HG02571 (cell line): ENCODE measurements around the gene GSTT2B.
A peak's percentile ranks its signal among the peaks of the same experiment; 100 is the strongest.
"Not testable (repeated sequence)": the region's sequence is repeated elsewhere in the genome, so short reads cannot be mapped to it uniquely, and the experiment has no call there.

Experiments used
- ATAC-seq: cut with Tn5 transposase; IDR thresholded peaks from one replicate; pipeline ENCODE4 v1.9.1; 2021; ENCODE audit warnings: mild to moderate bottlenecking, moderate library complexity; ENCODE audit not compliant: unreplicated experiment

GSTT2B gene

DNA sequence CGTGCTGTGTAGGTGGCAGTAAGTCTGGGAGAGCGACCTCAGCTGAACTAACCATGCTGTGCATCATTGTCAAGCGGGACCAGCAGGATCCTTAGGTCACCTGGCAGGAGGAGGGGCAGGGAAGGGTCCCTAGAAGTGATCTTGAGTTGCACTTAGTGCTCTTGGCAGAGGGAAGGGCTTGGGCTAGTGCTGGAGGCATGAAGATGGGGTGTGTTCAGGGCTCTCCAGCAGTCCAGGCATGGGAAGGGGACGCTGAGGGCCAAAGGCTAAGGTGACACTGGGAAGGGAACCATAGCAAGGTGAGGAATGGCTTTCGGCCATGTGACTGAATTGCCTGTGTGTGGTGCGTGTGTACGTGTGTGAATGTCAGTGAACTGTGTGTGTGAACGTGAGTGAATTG is 25.1 kb upstream of the GSTT2B start:
- not testable (repeated sequence) for ATAC-seq

DNA sequence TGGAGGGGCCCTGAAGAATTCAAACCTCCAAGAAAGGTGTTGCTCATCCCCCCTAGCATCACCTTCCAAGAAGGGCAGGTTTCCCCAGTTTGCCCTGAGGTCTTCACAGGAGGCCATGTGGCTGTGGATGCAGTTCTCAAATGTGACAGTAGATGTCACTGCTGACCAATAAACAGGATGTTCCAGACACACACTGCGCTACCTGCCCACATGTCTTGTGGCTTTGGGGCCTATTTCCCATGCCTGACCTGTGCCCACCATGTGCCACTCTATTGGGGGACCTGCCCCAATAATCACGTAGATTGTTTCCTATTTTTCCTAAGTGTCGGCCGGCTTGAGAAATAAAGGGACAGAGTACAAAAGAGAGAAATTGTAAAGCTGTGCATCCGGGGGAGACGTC is 23.4 kb upstream of the GSTT2B start:
- ATAC-seq, result no peak

DNA sequence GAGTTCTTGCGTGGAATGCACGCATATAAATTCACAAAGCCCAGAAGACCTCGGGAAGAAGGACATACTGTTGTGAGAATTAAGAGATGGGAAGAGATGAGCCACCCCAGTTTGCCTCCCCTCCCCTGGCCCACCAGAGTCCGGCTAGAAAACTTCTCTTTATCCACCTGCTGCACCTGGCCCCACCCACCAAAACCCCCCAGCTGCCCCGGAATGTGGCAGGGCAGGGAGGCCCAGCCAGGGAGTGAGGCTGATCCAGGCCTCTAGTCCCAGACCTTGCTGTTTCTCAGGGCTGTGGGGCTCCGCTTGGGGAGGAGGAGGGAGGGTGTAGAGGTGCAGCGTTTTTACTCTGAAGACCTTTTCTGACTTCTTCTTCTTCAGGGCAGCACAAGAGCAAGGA is 19.6 kb upstream of the GSTT2B start:
- ATAC-seq, result not testable (repeated sequence)

DNA sequence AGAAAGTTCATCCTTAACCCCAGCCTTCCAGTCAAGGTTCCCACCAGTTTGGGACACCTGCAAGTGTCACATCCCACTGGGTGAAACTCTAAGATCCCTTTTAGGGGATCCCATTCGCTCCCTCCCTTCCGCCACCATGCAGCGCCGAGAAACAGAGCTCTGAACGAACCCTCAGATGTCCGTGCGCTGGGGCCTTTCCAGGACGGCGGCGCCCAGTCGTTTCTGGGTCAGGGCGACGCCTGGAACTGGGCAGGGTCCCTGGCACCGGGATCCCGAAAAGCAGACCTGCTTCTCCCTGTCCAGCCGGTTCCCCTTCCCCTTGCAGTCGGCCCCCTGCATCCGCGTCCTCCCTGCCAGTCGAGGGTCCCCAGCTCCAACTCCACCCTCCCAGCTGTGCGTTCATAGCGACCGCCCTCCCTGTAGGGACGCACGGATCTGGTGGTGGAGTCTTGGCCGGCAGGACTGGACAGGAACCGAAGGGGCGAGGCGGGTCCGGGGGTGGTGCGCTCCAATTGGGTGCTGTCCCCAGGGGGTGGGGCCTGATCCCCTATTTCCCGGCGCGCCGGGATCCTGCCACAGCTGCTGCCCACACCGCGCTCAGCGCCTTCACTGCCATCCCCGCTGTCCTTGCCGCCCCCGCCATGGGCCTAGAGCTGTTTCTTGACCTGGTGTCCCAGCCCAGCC is 18.7 kb upstream of the GSTT2B start, which contains the start of gene GSTT2:
Gene GSTT2 (plus strand): TSS at position 578 of the 684 bp plus-strand sequence.
- not testable (repeated sequence) for ATAC-seq

DNA sequence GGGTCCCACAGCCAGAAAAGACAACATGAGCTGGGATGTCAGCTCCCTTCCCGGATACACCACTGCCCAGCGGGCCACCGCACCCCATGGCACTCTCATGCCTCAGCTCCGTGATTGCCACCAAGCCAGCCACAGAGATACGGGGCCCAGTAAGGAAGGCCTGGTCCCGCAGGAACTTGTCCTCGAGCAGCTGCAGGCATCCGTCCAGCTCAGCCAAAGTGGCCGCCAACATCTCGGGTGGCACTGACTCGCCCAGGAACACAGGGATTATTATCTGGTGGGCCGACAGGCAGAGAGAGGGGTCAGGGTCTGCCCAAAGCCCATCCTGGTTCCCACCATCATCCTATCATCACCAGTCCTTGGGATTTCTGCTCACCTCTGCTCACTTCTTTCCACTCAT is 16.3 kb upstream of the GSTT2B start:
- not testable (repeated sequence) for ATAC-seq

DNA sequence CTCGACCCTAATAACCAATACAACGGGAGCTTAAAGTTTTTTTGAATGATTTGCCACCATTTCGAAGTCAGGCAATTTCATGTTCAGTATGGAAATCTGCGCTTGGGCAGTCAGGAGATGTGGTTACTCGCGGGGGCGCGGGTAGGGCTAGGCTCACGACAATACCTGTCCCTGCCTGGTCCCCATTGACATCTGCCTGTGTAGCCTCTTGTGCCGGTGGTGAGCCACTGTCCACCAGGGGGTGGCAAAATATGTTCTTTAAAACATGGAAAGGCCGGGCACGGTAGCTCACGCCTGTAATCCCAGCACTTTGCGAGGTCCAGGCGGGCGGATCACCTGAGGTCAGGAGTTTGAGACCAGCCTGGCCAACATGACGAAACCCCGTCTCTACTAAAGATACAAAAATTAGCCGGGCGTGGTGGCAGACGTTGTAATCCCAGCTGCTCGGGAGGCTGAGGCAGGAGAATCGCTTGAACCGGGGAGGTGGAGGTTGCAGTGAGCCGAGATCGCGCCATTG is 13.9 kb upstream of the GSTT2B start:
- not testable (repeated sequence) for ATAC-seq

DNA sequence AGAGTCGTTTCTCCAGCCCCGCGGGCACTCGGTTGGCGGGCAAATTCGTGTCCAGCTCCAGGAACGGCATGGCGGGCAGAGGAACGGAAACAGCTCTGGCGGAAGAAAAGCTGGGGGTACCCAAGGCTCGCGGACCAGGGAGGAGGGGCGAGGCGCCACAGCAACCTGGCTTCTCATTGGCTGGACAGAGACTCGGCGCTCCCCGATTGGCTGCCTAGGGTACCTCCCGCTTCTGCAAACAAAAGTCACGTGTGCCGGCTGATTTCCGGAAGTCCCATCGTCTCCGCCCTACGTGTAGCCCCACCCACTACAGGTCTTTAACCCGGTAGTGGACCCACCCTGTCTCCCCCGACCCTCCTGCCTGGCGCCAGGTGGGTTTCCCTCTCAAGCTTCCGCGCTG is 13.3 kb upstream of the GSTT2B start, which contains the start of gene DDT:
Gene DDT (minus strand): TSS at position 97 of the 400 bp plus-strand sequence. CDS start 27 bp downstream, at position 70.
- ATAC-seq, result peak; percentile 86

DNA sequence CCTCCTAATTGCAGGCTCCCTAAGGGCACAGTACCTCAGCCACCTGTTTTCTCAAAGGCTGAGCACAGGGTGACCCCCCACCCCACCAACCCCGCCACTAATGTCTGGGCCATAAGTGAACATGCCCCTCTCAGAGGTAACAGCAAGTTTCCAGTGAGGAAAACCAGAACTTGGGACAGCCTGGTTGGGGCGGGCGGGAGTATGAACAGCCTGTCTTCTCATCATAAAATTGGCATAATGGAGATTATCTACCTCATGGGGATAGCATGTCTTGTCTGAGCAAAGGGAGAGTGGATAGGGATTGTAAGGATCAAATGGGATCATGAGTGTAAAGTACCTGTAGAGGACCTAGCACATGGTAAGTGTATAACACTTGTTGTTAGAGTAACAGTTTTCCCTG is 10.9 kb upstream of the GSTT2B start:
- not testable (repeated sequence) for ATAC-seq

DNA sequence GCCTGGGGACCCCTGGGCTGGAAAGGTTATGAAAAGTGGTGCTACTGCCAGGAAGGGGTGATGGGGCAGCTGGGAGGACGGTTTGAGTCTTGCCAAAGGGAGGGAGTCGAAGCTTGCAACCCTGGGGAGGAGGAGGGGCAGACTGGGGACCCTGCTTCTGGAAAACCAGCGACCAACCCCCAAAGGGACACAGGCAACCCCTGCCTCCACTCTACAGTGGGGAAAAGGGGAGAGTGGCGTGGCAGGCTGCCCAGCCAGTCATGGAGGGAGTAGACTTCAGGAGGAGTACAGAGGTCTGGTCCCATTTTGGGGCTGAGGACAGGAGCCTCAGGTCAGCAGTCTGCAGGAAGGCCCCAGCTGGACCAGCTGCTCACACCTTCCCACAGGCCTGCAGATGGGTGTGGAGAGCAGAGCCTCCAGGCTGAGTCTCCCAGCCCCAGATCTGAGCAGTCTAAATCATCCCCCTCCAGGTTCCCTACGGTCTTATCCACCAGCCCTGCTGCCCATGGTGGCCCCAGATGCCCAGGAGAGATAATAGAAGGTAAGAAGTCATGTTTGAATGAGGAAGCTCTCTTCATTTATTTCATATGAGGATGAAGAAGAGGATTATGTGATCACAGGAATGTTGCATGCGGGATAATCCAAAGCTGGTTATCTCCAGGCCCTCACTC is 10.0 kb upstream of the GSTT2B start:
- ATAC-seq, result no peak

DNA sequence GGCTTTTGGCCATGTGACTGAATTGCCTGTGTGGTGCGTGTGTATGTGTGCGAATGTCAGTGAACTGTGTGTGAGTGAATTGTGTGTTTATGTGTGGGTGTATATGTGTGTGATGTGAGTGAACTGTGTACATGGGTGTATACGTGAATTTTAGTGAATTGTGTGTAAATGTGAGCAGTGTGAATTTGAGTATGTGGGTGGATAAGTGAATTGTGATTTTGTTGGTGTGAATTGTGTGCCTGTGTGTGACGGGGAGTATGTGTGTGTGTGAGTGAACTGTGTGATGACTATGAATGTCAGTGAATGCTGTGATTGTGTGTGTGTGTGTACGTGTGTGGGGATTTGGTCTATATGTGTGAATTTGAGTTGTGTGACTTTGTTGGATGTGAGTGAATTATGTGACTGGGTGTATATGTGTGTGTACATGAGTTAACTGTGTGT is 9.2 kb upstream of the GSTT2B start:
- ATAC-seq, result no peak

DNA sequence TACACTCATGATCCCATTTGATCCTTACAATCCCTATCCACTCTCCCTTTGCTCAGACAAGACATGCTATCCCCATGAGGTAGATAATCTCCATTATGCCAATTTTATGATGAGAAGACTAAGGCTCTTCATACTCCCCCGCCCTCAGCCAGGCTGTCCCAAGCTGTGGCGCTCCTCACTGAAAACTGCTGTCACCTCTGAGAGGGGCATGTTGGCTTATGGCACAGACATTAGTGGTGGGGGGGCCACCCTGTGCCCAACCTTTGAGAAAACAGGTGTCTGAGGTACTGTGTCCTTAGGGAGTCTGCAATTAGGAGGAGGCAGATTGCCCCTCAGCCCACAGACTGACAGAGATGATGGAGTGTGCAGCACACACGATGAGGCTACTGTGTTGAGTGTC is 8.1 kb upstream of the GSTT2B start:
- ATAC-seq, result no peak

DNA sequence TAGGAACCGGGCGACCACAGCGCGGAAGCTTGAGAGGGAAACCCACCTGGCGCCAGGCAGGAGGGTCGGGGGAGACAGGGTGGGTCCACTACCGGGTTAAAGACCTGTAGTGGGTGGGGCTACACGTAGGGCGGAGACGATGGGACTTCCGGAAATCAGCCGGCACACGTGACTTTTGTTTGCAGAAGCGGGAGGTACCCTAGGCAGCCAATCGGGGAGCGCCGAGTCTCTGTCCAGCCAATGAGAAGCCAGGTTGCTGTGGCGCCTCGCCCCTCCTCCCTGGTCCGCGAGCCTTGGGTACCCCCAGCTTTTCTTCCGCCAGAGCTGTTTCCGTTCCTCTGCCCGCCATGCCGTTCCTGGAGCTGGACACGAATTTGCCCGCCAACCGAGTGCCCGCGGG is 5.6 kb upstream of the GSTT2B start, which contains the start of gene DDTL:
Gene DDTL (plus strand): TSS at position 321 of the 400 bp plus-strand sequence. CDS start 27 bp downstream, at position 348.
- ATAC-seq, result peak; percentile 82

DNA sequence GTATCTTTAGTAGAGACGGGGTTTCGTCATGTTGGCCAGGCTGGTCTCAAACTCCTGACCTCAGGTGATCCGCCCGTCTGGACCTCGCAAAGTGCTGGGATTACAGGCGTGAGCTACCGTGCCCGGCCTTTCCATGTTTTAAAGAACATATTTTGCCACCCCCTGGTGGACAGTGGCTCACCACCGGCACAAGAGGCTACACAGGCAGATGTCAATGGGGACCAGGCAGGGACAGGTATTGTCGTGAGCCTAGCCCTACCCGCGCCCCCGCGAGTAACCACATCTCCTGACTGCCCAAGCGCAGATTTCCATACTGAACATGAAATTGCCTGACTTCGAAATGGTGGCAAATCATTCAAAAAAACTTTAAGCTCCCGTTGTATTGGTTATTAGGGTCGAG is 5.1 kb upstream of the GSTT2B start:
- ATAC-seq, result not testable (repeated sequence)

DNA sequence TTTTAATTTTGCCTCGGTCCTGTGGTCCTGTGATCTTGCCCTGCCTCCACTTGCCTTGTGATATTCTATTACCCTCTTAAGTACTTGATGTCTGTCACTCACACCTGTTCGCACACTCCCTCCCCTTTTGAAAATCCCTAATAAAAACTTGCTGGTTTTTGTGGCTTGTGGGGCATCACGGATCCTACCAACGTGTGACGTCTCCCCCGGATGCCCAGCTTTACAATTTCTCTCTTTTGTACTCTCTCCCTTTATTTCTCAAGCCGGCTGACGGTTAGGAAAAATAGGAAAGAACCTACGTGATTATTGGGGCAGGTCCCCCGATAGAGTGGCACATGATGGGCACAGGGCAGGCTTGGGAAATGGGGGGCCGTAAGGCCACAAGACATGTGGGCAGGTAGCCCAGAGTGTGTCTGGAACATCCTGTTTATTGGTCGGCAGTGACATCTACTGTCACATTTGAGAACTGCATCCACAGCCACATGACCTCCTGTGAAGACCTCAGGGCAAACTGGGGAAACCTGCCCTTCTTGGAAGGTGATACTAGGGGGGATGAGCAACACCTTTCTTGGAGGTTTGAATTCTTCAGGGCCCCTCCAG is 4.6 kb downstream of the GSTT2B start:
- ATAC-seq, result not testable (repeated sequence)

DNA sequence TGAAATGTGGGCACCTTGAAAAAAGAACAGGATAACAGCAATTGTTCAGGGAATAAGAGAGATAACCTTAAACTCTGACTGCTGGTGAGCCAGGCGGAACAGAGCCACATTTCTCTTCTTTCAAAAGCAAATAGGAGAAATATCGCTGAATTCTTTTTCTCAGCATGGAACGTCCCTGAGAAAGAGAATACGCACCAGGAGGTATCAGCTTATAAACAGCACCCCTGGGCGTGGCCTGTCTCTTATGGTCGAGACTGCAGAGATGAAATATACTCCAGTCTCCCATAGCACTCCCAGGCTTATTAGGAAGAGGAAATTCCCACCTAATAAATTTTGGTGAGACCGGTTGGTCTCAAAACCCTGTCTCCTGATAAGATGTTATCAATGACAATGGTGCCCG is 5.1 kb downstream of the GSTT2B start:
- ATAC-seq, result not testable (repeated sequence)

DNA sequence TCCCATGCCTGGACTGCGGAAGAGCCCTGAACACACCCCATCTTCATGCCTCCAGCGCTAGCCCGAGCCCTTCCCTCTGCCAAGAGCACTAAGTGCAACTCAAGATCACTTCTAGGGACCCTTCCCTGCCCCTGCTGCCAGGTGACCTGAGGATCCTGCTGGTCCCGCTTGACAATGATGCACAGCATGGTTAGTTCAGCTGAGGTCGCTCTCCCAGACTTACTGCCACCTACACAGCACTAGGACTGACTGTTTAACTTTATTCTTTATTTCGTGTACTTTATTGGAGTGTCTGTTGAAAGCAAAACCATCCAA is 6.0 kb downstream of the GSTT2B start:
- not testable (repeated sequence) for ATAC-seq

DNA sequence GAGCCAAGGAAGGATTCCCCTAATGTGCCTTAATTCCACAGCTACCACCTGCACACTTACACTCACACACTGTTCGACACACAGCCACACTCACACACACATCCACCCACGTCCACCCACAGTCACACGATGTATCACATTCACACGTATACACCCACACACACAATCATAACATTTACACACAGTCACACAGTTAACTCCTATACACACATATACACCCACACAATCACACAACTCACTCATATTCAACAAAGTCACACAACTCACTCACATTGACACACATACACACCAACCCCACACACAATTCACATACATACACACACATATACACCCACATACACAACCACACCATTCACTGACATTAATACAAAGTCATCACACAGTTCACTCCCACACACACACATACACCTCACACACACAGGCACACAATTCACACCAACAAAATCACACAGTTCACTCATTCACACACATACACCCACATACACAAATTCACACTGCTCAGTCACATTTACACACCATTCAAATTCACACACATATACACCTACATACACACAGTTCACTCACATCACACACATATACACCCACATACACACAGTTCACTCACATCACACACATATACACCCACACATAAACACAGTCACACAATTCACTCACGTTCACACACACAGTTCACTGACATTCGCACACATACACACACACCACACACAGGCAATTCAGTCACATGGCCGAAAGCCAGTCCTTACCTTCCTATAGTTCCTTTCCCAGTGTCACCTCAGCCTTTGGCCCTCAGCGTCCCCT is 6.6 kb downstream of the GSTT2B start:
- not testable (repeated sequence) for ATAC-seq

DNA sequence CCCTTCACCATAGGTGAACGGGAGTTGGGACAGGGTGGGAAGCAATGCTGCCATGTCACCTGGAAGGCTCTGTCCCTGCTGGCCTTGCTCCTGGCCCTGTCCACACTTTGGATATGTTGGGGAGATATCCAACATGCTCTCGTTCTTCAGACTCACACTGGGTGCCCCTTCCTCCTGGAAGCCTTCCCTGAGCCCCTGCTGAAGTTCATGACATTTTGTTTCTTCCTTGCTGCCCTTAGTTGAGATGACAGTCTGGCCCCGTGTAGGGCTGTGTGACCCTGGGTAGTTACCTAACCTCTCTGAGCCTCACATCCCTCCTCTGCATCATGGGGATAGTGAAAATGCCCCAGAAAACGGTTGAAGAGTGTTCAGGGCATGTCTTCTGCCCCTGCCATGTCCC is 7.5 kb downstream of the GSTT2B start:
- not testable (repeated sequence) for ATAC-seq

DNA sequence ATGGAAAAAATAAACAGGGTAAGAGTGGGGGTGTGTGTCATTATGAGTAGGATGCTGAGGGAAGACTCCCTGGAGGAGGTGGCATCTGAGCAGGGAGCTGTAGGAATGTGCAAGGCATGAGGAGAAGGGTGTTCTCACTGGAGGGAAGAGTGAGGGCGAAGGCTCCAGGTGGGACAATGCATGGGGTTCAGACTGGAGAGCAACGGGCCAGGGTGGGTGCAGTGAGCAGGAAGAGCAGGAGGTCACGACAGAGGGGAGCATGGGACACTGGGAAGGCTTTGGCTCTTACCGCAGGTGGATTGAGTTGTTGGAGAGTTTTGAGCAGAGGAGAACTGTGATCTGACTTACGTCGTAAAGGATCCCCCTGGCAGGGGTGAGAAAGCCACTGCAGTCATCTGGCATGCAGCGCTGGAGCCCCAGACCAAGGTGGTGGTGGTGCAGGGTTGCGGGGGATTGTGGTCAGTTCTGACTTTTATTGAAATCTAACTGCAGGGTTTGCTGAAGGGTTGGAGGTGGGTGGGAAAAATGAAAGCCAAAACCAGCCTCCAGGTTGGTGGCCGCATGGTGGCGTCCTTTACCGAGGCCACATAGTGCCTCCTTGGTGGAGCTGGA is 8.1 kb downstream of the GSTT2B start:
- ATAC-seq, result not testable (repeated sequence)

DNA sequence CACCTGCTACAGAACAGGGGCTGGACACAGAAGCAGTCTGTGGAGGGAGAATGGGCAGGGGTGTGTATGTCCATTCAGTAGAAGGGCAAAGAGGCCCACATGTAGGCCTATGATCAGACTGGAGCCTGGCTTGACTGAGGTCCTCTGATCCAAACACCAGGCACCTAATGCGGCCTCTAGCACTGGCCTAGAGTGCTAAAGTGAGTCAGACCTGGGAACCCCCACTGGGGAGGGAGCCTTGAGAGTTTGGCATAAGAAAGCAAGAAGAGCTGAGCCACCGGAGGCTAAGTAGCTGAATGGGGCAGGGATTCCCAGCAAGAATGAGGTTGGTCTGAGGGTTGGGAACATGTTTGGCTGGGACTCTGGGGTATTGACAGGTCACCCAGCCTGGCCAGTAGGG is 9.6 kb downstream of the GSTT2B start:
- not testable (repeated sequence) for ATAC-seq
